H9 (cell line): Measurements from ENCODE around the gene CHID1. TPM values are rescaled to one million over a fixed set of nuclear protein-coding genes. Genes with fewer than 3 reads are reported as not detected.

ENCODE experiments used
- DNase-seq: peaks from one replicate; pipeline ENCODE4 v3.0.0-alpha.2; 2017
- H2AFZ ChIP-seq: one replicate; pipeline ENCODE4 v1.6.1; 2013; ENCODE audit warnings: mild to moderate bottlenecking, low read length, control low read depth, moderate library complexity
- H2AK5ac ChIP-seq: 2 replicates; pipeline ENCODE4 v1.6.1; 2013; ENCODE audit warnings: low read length, control low read depth, mixed read lengths; ENCODE audit not compliant: insufficient read length
- H2BK120ac ChIP-seq: one replicate; pipeline ENCODE4 v1.6.1; 2013; ENCODE audit warnings: low read depth, mild to moderate bottlenecking, low read length, control low read depth, inconsistent platforms; ENCODE audit not compliant: poor library complexity, severe bottlenecking
- H2BK12ac ChIP-seq: 2 replicates; pipeline ENCODE4 v1.6.1; 2013; ENCODE audit warnings: low read length, control low read depth, mixed read lengths, low read depth; ENCODE audit not compliant: insufficient read length
- H2BK15ac ChIP-seq: 2 replicates; pipeline ENCODE4 v1.6.1; 2013; ENCODE audit warnings: low read depth, low read length, control low read depth
- H2BK20ac ChIP-seq: one replicate; pipeline ENCODE4 v1.6.1; 2013; ENCODE audit warnings: low read depth, mild to moderate bottlenecking, low read length, control low read depth, inconsistent platforms; ENCODE audit not compliant: poor library complexity, severe bottlenecking
- H2BK5ac ChIP-seq: 2 replicates; pipeline ENCODE4 v1.6.1; 2013; ENCODE audit warnings: low read length, control low read depth, mixed read lengths; ENCODE audit not compliant: insufficient read length
- H3K14ac ChIP-seq: 2 replicates; pipeline ENCODE4 v1.6.1; 2013; ENCODE audit warnings: low read length, control low read depth; ENCODE audit not compliant: insufficient read depth
- H3K18ac ChIP-seq: 2 replicates; pipeline ENCODE4 v1.6.1; 2013; ENCODE audit warnings: low read depth, mild to moderate bottlenecking, mixed read lengths, low read length, control low read depth; ENCODE audit not compliant: insufficient read length
- H3K23ac ChIP-seq: 2 replicates; pipeline ENCODE4 v1.6.1; 2013; ENCODE audit warnings: low read length, control low read depth, mixed read lengths, low read depth; ENCODE audit not compliant: insufficient read length
- H3K23me2 ChIP-seq: 2 replicates; pipeline ENCODE4 v1.6.1; 2013; ENCODE audit warnings: low read depth, mild to moderate bottlenecking, mixed read lengths, low read length, control low read depth; ENCODE audit not compliant: insufficient read length, poor library complexity, severe bottlenecking
- H3K27ac ChIP-seq: 2 replicates; pipeline ENCODE4 v1.5.1; 2013; ENCODE audit warnings: low read length, control low read depth, mixed read lengths, low read depth; ENCODE audit not compliant: insufficient read length
- H3K27me3 ChIP-seq: 2 replicates; pipeline ENCODE4 v1.6.1; 2013; ENCODE audit warnings: low read length, control low read depth, inconsistent platforms; ENCODE audit not compliant: insufficient read depth
- H3K4ac ChIP-seq: 2 replicates; pipeline ENCODE4 v1.6.1; 2013; ENCODE audit warnings: low read depth, mild to moderate bottlenecking, control low read depth, inconsistent platforms, low read length, moderate library complexity
- H3K4me1 ChIP-seq: 2 replicates; pipeline ENCODE4 v1.6.1; 2013; ENCODE audit warnings: low read length, control low read depth, inconsistent platforms; ENCODE audit not compliant: insufficient read depth
- H3K4me2 ChIP-seq: 2 replicates; pipeline ENCODE4 v1.6.1; 2013; ENCODE audit warnings: low read length, control low read depth, mixed read lengths; ENCODE audit not compliant: insufficient read length, insufficient read depth
- H3K56ac ChIP-seq: 2 replicates; pipeline ENCODE4 v1.6.1; 2013; ENCODE audit warnings: low read depth, mild to moderate bottlenecking, mixed read lengths, low read length, control low read depth; ENCODE audit not compliant: insufficient read length
- H3K79me1 ChIP-seq: 2 replicates; pipeline ENCODE4 v1.6.1; 2013; ENCODE audit warnings: low read depth, mild to moderate bottlenecking, moderate library complexity, low read length, control low read depth, inconsistent platforms; ENCODE audit not compliant: insufficient read depth, poor library complexity, severe bottlenecking
- H3K79me2 ChIP-seq: 2 replicates; pipeline ENCODE4 v1.6.1; 2013; ENCODE audit warnings: low read length, control low read depth, inconsistent platforms; ENCODE audit not compliant: insufficient read depth
- H3K9ac ChIP-seq: 2 replicates; pipeline ENCODE4 v1.6.1; 2013; ENCODE audit warnings: low read length, control low read depth, mixed read lengths; ENCODE audit not compliant: insufficient read length; ENCODE audit errors: extremely low read depth
- H3K9me3 ChIP-seq: one replicate; pipeline ENCODE4 v1.6.1; 2013; ENCODE audit warnings: low read depth, low read length, inconsistent platforms; ENCODE audit not compliant: control insufficient read depth
- H3T11ph ChIP-seq: one replicate; pipeline ENCODE4 v1.6.1; 2013; ENCODE audit warnings: mild to moderate bottlenecking, low read length, control low read depth, inconsistent platforms
- H4K20me1 ChIP-seq: one replicate; pipeline ENCODE4 v1.6.1; 2013; ENCODE audit not compliant: control insufficient read depth, insufficient read length, insufficient read depth
- H4K5ac ChIP-seq: 2 replicates; pipeline ENCODE4 v1.6.1; 2013; ENCODE audit warnings: low read depth, mild to moderate bottlenecking, mixed read lengths, low read length, control low read depth; ENCODE audit not compliant: insufficient read length
- H4K8ac ChIP-seq: replicated peaks from 2 replicates; pipeline ENCODE4 v1.6.1; 2013; ENCODE audit warnings: low read length, control low read depth, mixed read lengths, low read depth; ENCODE audit not compliant: insufficient read length
- H4K91ac ChIP-seq: 2 replicates; pipeline ENCODE4 v1.6.1; 2013; ENCODE audit warnings: low read depth, mild to moderate bottlenecking, moderate library complexity, mixed read lengths, low read length, control low read depth; ENCODE audit not compliant: insufficient read length
- H3K27ac Mint-ChIP-seq, 3 experiments: 2 replicates in 2 of 3; 3 replicates in 1 of 3; pipeline ENCODE4 v1.8.0; 2020 to 2021; ENCODE audit warnings: mixed read lengths in 3 of 3, mild to moderate bottlenecking in 1 of 3, moderate library complexity in 1 of 3
- H3K27me3 Mint-ChIP-seq: 2 replicates; pipeline ENCODE4 v1.8.0; 2021; ENCODE audit warnings: low read depth, mild to moderate bottlenecking, moderate library complexity, mixed read lengths
- H3K36me3 Mint-ChIP-seq, 3 experiments: 2 replicates in 2 of 3; 3 replicates in 1 of 3; pipeline ENCODE4 v1.8.0; 2020 to 2021; ENCODE audit warnings: low read depth in 3 of 3, mixed read lengths in 3 of 3; ENCODE audit not compliant: insufficient read depth in 1 of 3
- H3K4me1 Mint-ChIP-seq, 2 experiments: 2 replicates each; pipeline ENCODE4 v1.8.0; 2020; ENCODE audit warnings: mixed read lengths in 2 of 2
- H3K4me3 Mint-ChIP-seq, 2 experiments: 2 replicates in 1 of 2; 3 replicates in 1 of 2; pipeline ENCODE4 v1.8.0; 2020 to 2021; ENCODE audit warnings: mild to moderate bottlenecking in 2 of 2, mixed read lengths in 2 of 2, moderate library complexity in 1 of 2
- H3K9me3 Mint-ChIP-seq, 2 experiments: 2 replicates in 1 of 2; 3 replicates in 1 of 2; pipeline ENCODE4 v1.8.0; 2020; ENCODE audit warnings: mild to moderate bottlenecking in 2 of 2, mixed read lengths in 2 of 2, moderate library complexity in 1 of 2
- WGBS: extraction: QIAGEN DNeasy Blood & Tissue Kit; methylation state at CpG from one replicate; pipeline ENCODE4 v1.1.7; 2013; ENCODE audit warnings: missing lambda C conversion rate, low lambda C conversion rate, mixed read lengths; ENCODE audit not compliant: insufficient read length; ENCODE audit errors: extremely low coverage; 5-methylcytosine and 5-hydroxymethylcytosine counted together
- total RNA-seq: library from RNA; stranded (reverse); gene quantifications from 2 replicates; pipeline ENCODE4 v1.2.1, GENCODE V29; 2021
- TF ChIP-seq, protein P1 (sequence below): fragments of 200-600 bp; sonication (generic); conservative IDR thresholded peaks from 3 replicates; pipeline ENCODE4 v1.8.0; 2021; ENCODE audit warnings: antibody characterized with exemption, mild to moderate bottlenecking

The CHID1 gene
- total RNA-seq, 1 experiment from 2014 or later: 89.4 TPM

DNA sequence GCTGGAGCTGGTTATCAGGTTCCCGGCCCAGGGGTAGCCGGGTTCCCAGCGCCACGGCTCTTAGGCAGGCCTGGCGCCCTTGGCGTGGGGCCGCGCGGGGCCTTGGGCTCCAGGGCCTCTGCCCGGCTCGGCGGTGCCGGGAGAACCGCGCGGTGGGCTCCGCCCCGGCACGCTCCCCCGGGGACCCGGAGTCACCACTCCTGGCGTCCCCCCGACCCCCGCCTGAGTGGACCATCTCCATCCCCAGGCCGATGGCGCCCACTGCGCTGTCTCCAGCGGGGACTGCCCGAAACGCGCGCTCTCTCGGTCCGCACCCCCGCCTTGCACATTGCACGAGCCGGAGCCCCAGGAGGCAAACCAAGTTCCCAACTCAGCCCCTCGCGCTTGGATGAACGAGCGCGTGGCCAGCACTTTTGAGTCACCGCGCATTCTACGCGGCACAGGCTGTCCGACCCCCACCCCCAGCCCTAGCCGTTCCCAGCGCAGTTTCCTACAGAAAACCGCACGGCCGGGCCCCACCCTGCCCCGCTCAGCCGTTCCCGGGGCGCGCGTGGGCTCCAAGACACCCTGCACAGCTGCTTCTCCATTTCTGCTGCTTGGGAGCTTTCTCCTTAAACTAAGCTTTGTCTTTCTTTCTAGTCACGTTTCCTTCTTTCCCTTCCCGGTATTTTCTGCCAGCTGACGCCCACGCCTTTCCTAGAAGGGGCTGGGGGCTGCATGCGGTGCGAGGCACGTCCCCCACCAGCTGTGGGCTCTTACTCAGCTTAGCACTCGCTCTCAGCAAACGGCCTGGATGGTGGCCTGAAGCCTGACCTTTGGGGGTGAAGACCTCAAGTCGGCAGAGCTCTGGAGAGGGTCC, 650 bp upstream of the CHID1 start:
- Histone ChIP-seq H3K56ac (no peak overlapping the region), H2AFZ (no peak overlapping the region), H2AK5ac (no peak overlapping the region), H3K27ac (no peak overlapping the region), H3K79me1 (peaks cover 6% of the 10 kb centered on the region), H3K27me3 (no peaks in the 10 kb centered on the region), H2BK120ac (peak overlapping the region; percentile 53), H3T11ph (no peak overlapping the region), H2BK20ac (no peak overlapping the region), H2BK12ac (no peak overlapping the region), H3K4ac (no peak overlapping the region), H3K4me1 (no peaks in the 10 kb centered on the region; the same call in 1 of the 2 replicates), H3K79me2 (peaks cover 3% of the 10 kb centered on the region; the same call in 1 of the 2 replicates), H3K4me2 (peak overlapping the region; percentile 43), H3K23ac (no peak overlapping the region), H3K23me2 (peaks cover 18% of the 10 kb centered on the region), H3K9me3 (no peaks in the 10 kb centered on the region), H2BK15ac (no peak overlapping the region), H4K5ac (no peak overlapping the region), H3K18ac (peak overlapping the region; percentile 32), H4K91ac (no peak overlapping the region), H3K9ac (peak overlapping the region; percentile 23), H4K8ac (no peak overlapping the region), H4K20me1 (peaks cover 3% of the 10 kb centered on the region), H3K14ac (peak overlapping the region; percentile 21; the same call in 1 of the 2 replicates), H2BK5ac (no peak overlapping the region)
- Mint-ChIP-seq H3K4me1 (peaks cover 9 to 14% of the 10 kb centered on the region in 2 experiments), H3K4me3 (peak overlapping the region; percentile 77 to 86), H3K9me3 (no peaks in the 10 kb centered on the region; a peak in 1 of 5 replicates), H3K27ac (peak overlapping the region; percentile 82 to 90 (median 85); a peak in 6 of 7 replicates), H3K36me3 (peaks cover 0 to 24% (median 12%) of the 10 kb centered on the region in 3 experiments; a peak in 5 of 7 replicates), H3K27me3 (no peaks in the 10 kb centered on the region)
- peak; percentile 60 for DNase-seq
- TF ChIP-seq, protein P1, sequence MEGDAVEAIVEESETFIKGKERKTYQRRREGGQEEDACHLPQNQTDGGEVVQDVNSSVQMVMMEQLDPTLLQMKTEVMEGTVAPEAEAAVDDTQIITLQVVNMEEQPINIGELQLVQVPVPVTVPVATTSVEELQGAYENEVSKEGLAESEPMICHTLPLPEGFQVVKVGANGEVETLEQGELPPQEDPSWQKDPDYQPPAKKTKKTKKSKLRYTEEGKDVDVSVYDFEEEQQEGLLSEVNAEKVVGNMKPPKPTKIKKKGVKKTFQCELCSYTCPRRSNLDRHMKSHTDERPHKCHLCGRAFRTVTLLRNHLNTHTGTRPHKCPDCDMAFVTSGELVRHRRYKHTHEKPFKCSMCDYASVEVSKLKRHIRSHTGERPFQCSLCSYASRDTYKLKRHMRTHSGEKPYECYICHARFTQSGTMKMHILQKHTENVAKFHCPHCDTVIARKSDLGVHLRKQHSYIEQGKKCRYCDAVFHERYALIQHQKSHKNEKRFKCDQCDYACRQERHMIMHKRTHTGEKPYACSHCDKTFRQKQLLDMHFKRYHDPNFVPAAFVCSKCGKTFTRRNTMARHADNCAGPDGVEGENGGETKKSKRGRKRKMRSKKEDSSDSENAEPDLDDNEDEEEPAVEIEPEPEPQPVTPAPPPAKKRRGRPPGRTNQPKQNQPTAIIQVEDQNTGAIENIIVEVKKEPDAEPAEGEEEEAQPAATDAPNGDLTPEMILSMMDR: peak; percentile 27; the same call in 2 of the 3 replicates
- WGBS: no CpG with 5 or more reads among the region's 68 CpGs
